Body of pancreas (tissue), 4 donors: ENCODE results near the gene INAFM1.
"Not testable (repeated sequence)": the region's sequence is repeated elsewhere in the genome, so short reads cannot be mapped to it uniquely, and the experiment has no call there.

Source experiments
- POLR2A ChIP-seq, 3 donors: fragments of 450-650 bp; IDR thresholded peaks; one replicate each; pipeline ENCODE4 v1.6.1; 2016; ENCODE audit warnings: antibody characterized with exemption in 3 of 3, mild to moderate bottlenecking in 2 of 3
- TF ChIP-seq, protein P1 (sequence below), 7 experiments: fragments of 450-650 bp in 4 of 7; fragments of 200-600 bp in 3 of 7; sonication (generic) in 3 of 7; IDR thresholded peaks; one replicate each; pipeline ENCODE4 v1.5.1; 2016 to 2019; ENCODE audit warnings: antibody characterized with exemption in 7 of 7

DNA sequence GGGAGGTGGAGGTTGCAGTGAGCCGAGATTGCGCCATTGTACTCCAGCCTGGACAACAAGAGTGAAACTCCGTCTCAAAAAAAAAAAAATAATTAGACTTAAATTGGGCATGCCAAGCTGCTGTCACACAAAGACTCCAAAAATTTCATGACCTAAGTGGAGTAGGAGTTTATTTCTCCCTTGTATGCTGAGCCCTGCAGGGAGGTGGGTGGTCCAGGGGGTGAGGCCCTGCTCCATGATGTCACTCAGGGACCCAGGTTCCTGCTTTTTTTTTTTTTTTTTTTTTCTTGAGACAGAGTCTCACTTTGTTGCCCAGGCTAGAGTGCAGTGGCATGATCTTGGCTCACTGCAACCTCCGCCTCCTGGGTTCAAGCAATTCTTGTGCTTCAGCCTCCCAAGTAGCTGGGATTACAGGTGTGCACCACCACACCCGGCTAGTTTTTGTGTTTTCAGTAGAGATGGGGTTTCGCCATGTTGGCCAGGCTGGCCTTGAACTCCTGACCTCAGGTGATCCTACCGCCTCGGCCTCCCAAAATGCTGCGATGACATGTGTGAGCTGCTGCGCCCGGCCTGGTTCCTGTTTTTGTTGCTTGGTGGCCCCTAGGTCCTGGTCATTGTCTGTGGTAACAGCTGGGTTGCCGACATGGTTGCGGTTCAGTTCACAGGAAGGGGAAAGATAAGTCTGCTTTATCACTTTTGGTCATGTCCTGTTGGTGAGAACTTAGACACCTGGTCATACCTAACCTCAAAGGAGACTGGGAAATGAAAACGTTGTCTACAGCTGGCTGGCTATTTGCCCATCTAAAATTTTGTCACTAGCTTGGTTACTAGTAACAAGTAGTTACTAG, 12.5 kb upstream of the INAFM1 start:
- TF ChIP-seq, protein P1, sequence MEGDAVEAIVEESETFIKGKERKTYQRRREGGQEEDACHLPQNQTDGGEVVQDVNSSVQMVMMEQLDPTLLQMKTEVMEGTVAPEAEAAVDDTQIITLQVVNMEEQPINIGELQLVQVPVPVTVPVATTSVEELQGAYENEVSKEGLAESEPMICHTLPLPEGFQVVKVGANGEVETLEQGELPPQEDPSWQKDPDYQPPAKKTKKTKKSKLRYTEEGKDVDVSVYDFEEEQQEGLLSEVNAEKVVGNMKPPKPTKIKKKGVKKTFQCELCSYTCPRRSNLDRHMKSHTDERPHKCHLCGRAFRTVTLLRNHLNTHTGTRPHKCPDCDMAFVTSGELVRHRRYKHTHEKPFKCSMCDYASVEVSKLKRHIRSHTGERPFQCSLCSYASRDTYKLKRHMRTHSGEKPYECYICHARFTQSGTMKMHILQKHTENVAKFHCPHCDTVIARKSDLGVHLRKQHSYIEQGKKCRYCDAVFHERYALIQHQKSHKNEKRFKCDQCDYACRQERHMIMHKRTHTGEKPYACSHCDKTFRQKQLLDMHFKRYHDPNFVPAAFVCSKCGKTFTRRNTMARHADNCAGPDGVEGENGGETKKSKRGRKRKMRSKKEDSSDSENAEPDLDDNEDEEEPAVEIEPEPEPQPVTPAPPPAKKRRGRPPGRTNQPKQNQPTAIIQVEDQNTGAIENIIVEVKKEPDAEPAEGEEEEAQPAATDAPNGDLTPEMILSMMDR (IDR thresholded peaks at IDR 0.05): not testable (repeated sequence)
- peak in 1 of 3 donors; percentile 21 for TF ChIP-seq POLR2A (IDR thresholded peaks at IDR 0.05)
